H1 (cell line): ENCODE results near the gene KCNMA1. TPM values are rescaled to one million over a fixed set of nuclear protein-coding genes. Genes with fewer than 3 reads are reported as not detected.

Source experiments
- CTCF ChIA-PET: fragments of 300-600 bp; sonication (Branson Sonifier 250); formaldehyde crosslinking; loops from one replicate; lab custom pipeline; 2021; ENCODE audit not compliant: partially characterized antibody; lab: Charles Lee
- POLR2A ChIA-PET: fragments of 300-600 bp; sonication (Branson Sonifier 250); formaldehyde crosslinking; loops from one replicate; lab custom pipeline; 2021; ENCODE audit warnings: inconsistent platforms; ENCODE audit not compliant: partially characterized antibody; lab: Charles Lee
- DNase-seq, 2 experiments: peaks; one replicate each; pipeline versions ENCODE4 v3.0.0 to v3.0.0-alpha.2; 2010 to 2022; ENCODE audit warnings: low spot score in 2 of 2, low read depth in 1 of 2, mixed read lengths in 1 of 2
- FAIRE-seq: peaks from 2 replicates; lab custom pipeline; 2011; peaks lifted over from hg19 to GRCh38; lab: Jason Lieb, UNC
- H2AFZ ChIP-seq: 2 replicates; pipeline ENCODE4 v1.8.1; 2012; ENCODE audit warnings: low read length, inconsistent platforms
- H2AK5ac ChIP-seq: 2 replicates; pipeline ENCODE4 v1.6.1; 2013; ENCODE audit warnings: low read depth, low read length
- H2BK120ac ChIP-seq: replicated peaks from 2 replicates; pipeline ENCODE3; 2013; ENCODE audit warnings: low read depth, low read length, inconsistent platforms
- H2BK12ac ChIP-seq: 2 replicates; pipeline ENCODE4 v1.6.1; 2013; ENCODE audit warnings: low read depth, low read length
- H2BK15ac ChIP-seq: 2 replicates; pipeline ENCODE4 v1.6.1; 2013; ENCODE audit warnings: low read length
- H2BK20ac ChIP-seq: 2 replicates; pipeline ENCODE4 v1.6.1; 2013; ENCODE audit warnings: low read length
- H2BK5ac ChIP-seq: 2 replicates; pipeline ENCODE4 v1.6.1; 2013; ENCODE audit warnings: low read depth, low read length
- H3K14ac ChIP-seq: 2 replicates; pipeline ENCODE4 v1.6.1; 2013; ENCODE audit warnings: inconsistent platforms; ENCODE audit not compliant: insufficient read length
- H3K18ac ChIP-seq: 2 replicates; pipeline ENCODE4 v1.6.1; 2013; ENCODE audit warnings: low read length; ENCODE audit errors: extremely low read depth
- H3K23ac ChIP-seq: 2 replicates; pipeline ENCODE4 v1.6.1; 2013; ENCODE audit warnings: inconsistent platforms; ENCODE audit not compliant: insufficient read length
- H3K23me2 ChIP-seq: 2 replicates; pipeline ENCODE4 v1.6.1; 2013; ENCODE audit warnings: low read depth, low read length
- H3K27ac ChIP-seq: 2 replicates; pipeline ENCODE4 v1.6.1; 2011; ENCODE audit warnings: low read depth, low read length, inconsistent platforms
- H3K27me3 ChIP-seq, 4 experiments: replicated peaks in 1 of 4; 1 replicate in 1 of 4; 2 replicates in 3 of 4; pipeline versions ENCODE4 v1.6.1 to v1.8.1; 2011 to 2013; ENCODE audit warnings: low read length in 3 of 4, mild to moderate bottlenecking in 3 of 4, inconsistent platforms in 2 of 4, mixed read lengths in 2 of 4, moderate library complexity in 1 of 4; ENCODE audit not compliant: control insufficient read depth in 3 of 4, insufficient read depth in 3 of 4; ENCODE audit errors: extremely low read depth in 1 of 4
- H3K36me3 ChIP-seq, 4 experiments: 2 replicates each; pipeline versions ENCODE4 v1.6.1 to v1.8.1; 2011 to 2013; ENCODE audit warnings: mild to moderate bottlenecking in 4 of 4, low read length in 3 of 4, moderate library complexity in 2 of 4, control low read depth in 1 of 4, inconsistent platforms in 1 of 4; ENCODE audit not compliant: insufficient read depth in 4 of 4, control insufficient read depth in 2 of 4
- H3K4ac ChIP-seq: replicated peaks from 2 replicates; pipeline ENCODE3; 2013; ENCODE audit warnings: low read length, low read depth, mixed read lengths, inconsistent platforms; ENCODE audit not compliant: insufficient read length
- H3K4me1 ChIP-seq, 4 experiments: replicated peaks in 1 of 4; 1 replicate in 1 of 4; 2 replicates in 3 of 4; pipeline versions ENCODE4 v1.6.1 to v1.8.1; 2011 to 2013; ENCODE audit warnings: low read length in 3 of 4, inconsistent platforms in 2 of 4, mixed read lengths in 1 of 4; ENCODE audit not compliant: insufficient read depth in 4 of 4, control insufficient read depth in 3 of 4
- H3K4me2 ChIP-seq, 2 experiments: 2 replicates each; pipeline versions ENCODE4 v1.6.1 to v1.8.1; 2011 to 2013; ENCODE audit warnings: low read depth in 2 of 2, low read length in 2 of 2, control low read depth in 1 of 2, inconsistent platforms in 1 of 2, mild to moderate bottlenecking in 1 of 2; ENCODE audit not compliant: insufficient read depth in 1 of 2
- H3K4me3 ChIP-seq, 4 experiments: fragments of 200-600, 300-600 bp in 1 of 4; sonication (generic), shearing (Covaris generic), sonication (Bioruptor Twin) in 1 of 4; 2 replicates each; pipeline versions ENCODE4 v1.5.1 to v1.8.1; 2011 to 2016; ENCODE audit warnings: low read length in 4 of 4, low read depth in 3 of 4, control low read depth in 2 of 4, inconsistent platforms in 2 of 4, mild to moderate bottlenecking in 2 of 4, mixed read lengths in 1 of 4, moderate library complexity in 1 of 4; ENCODE audit not compliant: insufficient read depth in 2 of 4; ENCODE audit errors: extremely low read depth in 1 of 4
- H3K56ac ChIP-seq: replicated peaks from 2 replicates; pipeline ENCODE3; 2013; ENCODE audit warnings: low read depth, mild to moderate bottlenecking, mixed read lengths, low read length, inconsistent platforms; ENCODE audit not compliant: insufficient read length
- H3K79me1 ChIP-seq: 2 replicates; pipeline ENCODE4 v1.6.1; 2013; ENCODE audit warnings: low read depth, low read length, control low read depth
- H3K79me2 ChIP-seq, 2 experiments: 2 replicates each; pipeline versions ENCODE4 v1.6.1 to v1.8.1; 2012 to 2013; ENCODE audit warnings: low read length in 2 of 2, mild to moderate bottlenecking in 2 of 2, inconsistent platforms in 1 of 2; ENCODE audit not compliant: insufficient read depth in 2 of 2, control insufficient read depth in 1 of 2
- H3K9ac ChIP-seq, 4 experiments: replicated peaks in 1 of 4; 1 replicate in 1 of 4; 2 replicates in 3 of 4; pipeline versions ENCODE4 v1.6.1 to v1.8.1; 2011 to 2013; ENCODE audit warnings: low read depth in 3 of 4, low read length in 3 of 4, control low read depth in 2 of 4, mild to moderate bottlenecking in 2 of 4, moderate library complexity in 2 of 4, inconsistent platforms in 1 of 4; ENCODE audit errors: extremely low read depth in 1 of 4
- H3K9me3 ChIP-seq, 2 experiments: 2 replicates each; pipeline versions ENCODE4 v1.6.1 to v1.8.1; 2012 to 2013; ENCODE audit warnings: mild to moderate bottlenecking in 2 of 2, moderate library complexity in 2 of 2, control low read depth in 1 of 2, inconsistent platforms in 1 of 2, low read depth in 1 of 2, low read length in 1 of 2, mixed read lengths in 1 of 2; ENCODE audit not compliant: insufficient read depth in 2 of 2
- H4K20me1 ChIP-seq, 2 experiments: replicated peaks in 1 of 2; 2 replicates each; pipeline versions ENCODE3 to v1.8.1; 2011 to 2013; ENCODE audit warnings: inconsistent platforms in 2 of 2, low read length in 2 of 2, mild to moderate bottlenecking in 1 of 2; ENCODE audit not compliant: insufficient read depth in 2 of 2, control insufficient read depth in 1 of 2
- H4K5ac ChIP-seq: 2 replicates; pipeline ENCODE4 v1.6.1; 2013; ENCODE audit warnings: low read length, low read depth, mixed read lengths, inconsistent platforms; ENCODE audit not compliant: insufficient read length
- H4K8ac ChIP-seq: 2 replicates; pipeline ENCODE4 v1.8.0; 2013; ENCODE audit warnings: mild to moderate bottlenecking, moderate library complexity, low read length, inconsistent platforms; ENCODE audit not compliant: insufficient read depth; ENCODE audit errors: extremely low read depth
- H4K91ac ChIP-seq: replicated peaks from 2 replicates; pipeline ENCODE3; 2013; ENCODE audit warnings: low read length, mixed read lengths, inconsistent platforms; ENCODE audit not compliant: insufficient read length
- ATF3 ChIP-seq: IDR thresholded peaks from 2 replicates; pipeline ENCODE4 v1.6.1; 2011; ENCODE audit warnings: low read depth, mild to moderate bottlenecking, low read length; ENCODE audit not compliant: insufficient read depth
- CBX5 ChIP-seq: fragments of 300-800, 300-1000 bp; sonication (generic); IDR thresholded peaks from 2 replicates; pipeline ENCODE4 v1.7.1; 2016; ENCODE audit warnings: antibody characterized with exemption, low read length, low read depth
- CEBPB ChIP-seq: IDR thresholded peaks from 2 replicates; pipeline ENCODE4 v1.6.1; 2012; ENCODE audit warnings: low read depth, low read length
- CHD2 ChIP-seq: IDR thresholded peaks from 2 replicates; pipeline ENCODE4 v1.6.1; 2012; ENCODE audit warnings: low read length, improper control_type of control experiment
- KDM5A ChIP-seq: fragments of 200-600 bp; IDR thresholded peaks from 2 replicates; pipeline ENCODE4 v1.7.1; 2012; ENCODE audit warnings: mild to moderate bottlenecking, low read length, inconsistent platforms, mixed read lengths
- MAFK ChIP-seq: IDR thresholded peaks from 2 replicates; pipeline ENCODE4 v1.6.1; 2012; ENCODE audit warnings: low read depth, mild to moderate bottlenecking, improper control_type of control experiment, low read length
- POU5F1 ChIP-seq: IDR thresholded peaks from 2 replicates; pipeline ENCODE4 v1.6.1; 2011; ENCODE audit warnings: low read depth, mild to moderate bottlenecking, low read length, moderate library complexity
- RFX5 ChIP-seq: IDR thresholded peaks from 2 replicates; pipeline ENCODE4 v1.6.1; 2011; ENCODE audit warnings: low read depth, low read length, improper control_type of control experiment, borderline replicate concordance
- SAP30 ChIP-seq: fragments of 300-600 bp; sonication (generic); IDR thresholded peaks from 2 replicates; pipeline ENCODE4 v1.7.1; 2012; ENCODE audit warnings: low read length, moderate library complexity, mild to moderate bottlenecking, inconsistent platforms; ENCODE audit not compliant: insufficient read depth, insufficient replicate concordance
- SIRT6 ChIP-seq: IDR thresholded peaks from one replicate; pipeline ENCODE4 v1.7.1; 2012; ENCODE audit warnings: low read length, inconsistent platforms
- WGBS, 2 experiments: shearing (Covaris generic) in 1 of 2; methylation state at CpG; one replicate each; pipeline versions ENCODE4 v1.1.6 to v1.1.7; 2013 to 2015; ENCODE audit warnings: low lambda C conversion rate in 2 of 2, mixed read lengths in 2 of 2, inconsistent platforms in 1 of 2, low coverage in 1 of 2, missing lambda C conversion rate in 1 of 2; ENCODE audit not compliant: insufficient replicate concordance in 2 of 2, insufficient coverage in 1 of 2, insufficient read length in 1 of 2; ENCODE audit errors: extremely low coverage in 1 of 2, missing lambda C conversion rate in 1 of 2; 5-methylcytosine and 5-hydroxymethylcytosine counted together
- polyA plus RNA-seq, 7 experiments: library from polyadenylated mRNA; depleted of rRNA in 3 of 7; stranded (reverse) in 5 of 7; unstranded in 2 of 7; fragments of >200 nt in 5 of 7; fragments of 200-250 nt in 2 of 7; gene quantifications; 1 replicate in 5 of 7; 2 replicates in 1 of 7; 4 replicates in 1 of 7; pipeline versions ENCODE4 v1.2.1 to v1.2.3, GENCODE V29; 2011 to 2013; ENCODE audit warnings: missing spikeins in 2 of 7, mixed read lengths in 2 of 7
- total RNA-seq: library from RNA; stranded (reverse); fragmentation: NEBNext Ultra II Directional; extraction: Animal tissue kit (Norgen Biotek cat#: 25700); gene quantifications from 2 replicates; pipeline ENCODE4 v1.2.1, GENCODE V29; 2021

KCNMA1 gene
- total and polyA plus RNA-seq, 2 of the 8 experiments (the other 6 are each of a cell fraction or from before 2014, with no cell fraction given) = 10.2 to 11.1 TPM

DNA sequence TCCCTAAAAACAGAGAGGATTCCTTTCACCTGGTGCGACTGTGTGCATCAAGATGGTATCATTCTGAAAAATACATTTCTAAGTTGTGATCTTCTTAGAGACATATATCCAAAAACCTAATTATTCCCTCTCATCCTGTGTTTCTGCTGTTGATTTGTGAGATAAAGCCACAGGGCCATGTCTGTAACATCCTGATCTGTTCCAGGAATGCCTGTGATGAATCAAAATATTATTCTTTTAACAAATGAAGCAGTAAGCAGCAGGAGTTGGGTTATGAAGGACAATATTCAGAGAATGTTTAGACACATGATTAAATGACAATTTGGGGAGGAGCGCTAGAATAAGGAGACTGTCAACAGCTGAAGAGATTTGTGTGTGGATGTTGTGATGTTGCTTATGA lies 731.4 kb downstream of the KCNMA1 start:
- H3K27me3 ChIP-seq = no peaks in the 10 kb centered on the region
- H3K4me3 ChIP-seq = no peak overlapping the region
- no peaks in the 10 kb centered on the region for H3K23me2 ChIP-seq
- no peak overlapping the region for H2AFZ ChIP-seq
- no peak overlapping the region for H2BK5ac ChIP-seq
- no peak overlapping the region for H3K18ac ChIP-seq
- H2AK5ac ChIP-seq = no peak overlapping the region
- FAIRE-seq = no peak
- no peak overlapping the region for H4K8ac ChIP-seq
- H3K4ac ChIP-seq = no peak overlapping the region
- no peak overlapping the region for H3K4me2 ChIP-seq
- H3K56ac ChIP-seq = no peak overlapping the region
- no peak overlapping the region for H3K14ac ChIP-seq
- no peak overlapping the region for H3K9ac ChIP-seq
- TF ChIP-seq CEBPB (no peak), CBX5 (no peak), ATF3 (no peak), SAP30 (no peak), MAFK (no peak), RFX5 (no peak), SIRT6 (no peak), CHD2 (no peak), KDM5A (no peak), POU5F1 (no peak)
- no peaks in the 10 kb centered on the region for H3K9me3 ChIP-seq
- H2BK120ac ChIP-seq = no peak overlapping the region
- H3K79me1 ChIP-seq = no peaks in the 10 kb centered on the region
- no peak overlapping the region for H4K5ac ChIP-seq
- H2BK12ac ChIP-seq = no peak overlapping the region
- no peak overlapping the region for H2BK20ac ChIP-seq
- no peaks in the 10 kb centered on the region for H3K79me2 ChIP-seq
- DNase-seq = no peak
- CTCF ChIA-PET = interaction anchor here (0.6 to 1.7 kb wide), 5 partner anchors 14 to 477 kb away, joined by 3 to 5 read pairs (median 4); no protein-coding TSS in a partner anchor
- no peak overlapping the region for H3K23ac ChIP-seq
- H3K4me1 ChIP-seq = no peaks in the 10 kb centered on the region
- WGBS, 2 experiments = 74% methylated on average over 2 of the region's 2 CpGs; no CpG with 5 or more reads in 1 of the 2 experiments
- H3K27ac ChIP-seq = no peak overlapping the region
- POLR2A ChIA-PET = no interaction called here
- no peak overlapping the region for H4K91ac ChIP-seq
- no peak overlapping the region for H2BK15ac ChIP-seq
- H3K36me3 ChIP-seq = no peaks in the 10 kb centered on the region
- H4K20me1 ChIP-seq = no peaks in the 10 kb centered on the region
